GM21526 (cell line): ENCODE results near the gene MEGF11.

Source experiments
- ATAC-seq: cut with Tn5 transposase; IDR thresholded peaks from one replicate; pipeline ENCODE4 v1.9.1; 2021; ENCODE audit warnings: moderate library complexity; ENCODE audit not compliant: unreplicated experiment, low FRiP score

Gene MEGF11

GRCh38 chr15:66044837-66045236, 208.7 kb downstream of the MEGF11 start:
- no peak for ATAC-seq

DNA sequence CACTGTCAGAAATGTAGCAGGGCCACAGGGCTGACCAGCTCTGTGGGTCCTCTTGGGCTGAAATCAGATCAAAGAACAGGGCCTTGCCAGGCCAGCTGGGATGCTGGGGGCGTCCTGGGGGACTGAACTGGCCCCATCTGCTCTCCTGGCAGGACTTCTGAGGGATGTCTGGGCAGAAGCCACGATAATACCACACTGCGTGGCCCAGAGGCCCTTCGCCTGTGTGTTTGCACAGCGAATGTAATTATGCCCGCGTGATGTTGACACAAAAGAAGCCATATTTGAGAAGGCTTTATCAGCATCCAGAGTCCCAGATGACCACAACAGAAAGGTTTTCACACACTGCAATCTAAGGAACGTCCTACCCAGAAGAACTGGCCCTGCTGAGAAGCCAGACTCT, 210.3 kb downstream of the MEGF11 start:
- no peak for ATAC-seq

DNA sequence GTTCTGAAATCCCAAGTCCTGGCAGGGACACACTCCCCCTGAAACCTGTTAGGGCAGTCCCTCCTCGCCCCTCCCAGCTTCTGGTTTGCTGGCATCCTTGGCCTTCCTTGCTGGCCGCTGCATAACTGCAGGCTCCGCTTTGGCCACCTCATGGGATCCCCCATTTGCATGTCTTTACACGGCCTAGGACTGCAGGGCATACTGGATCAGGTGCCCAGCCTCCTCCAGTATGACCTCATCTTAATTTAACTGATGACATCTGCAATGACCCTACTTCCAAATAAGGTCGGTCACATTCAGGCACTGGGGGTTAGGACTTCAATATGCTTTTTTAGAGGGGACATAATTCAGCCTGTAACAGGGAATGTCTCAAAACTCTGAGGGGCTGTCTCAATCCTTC, 210.9 kb downstream of the MEGF11 start:
- no peak for ATAC-seq

- no peak for ATAC-seq
Observed at GRCh38 chr15:66041276-66041675, 212.3 kb downstream of the MEGF11 start.

GRCh38 chr15:66040211-66040892, 213.2 kb downstream of the MEGF11 start:
- no peak for ATAC-seq

DNA sequence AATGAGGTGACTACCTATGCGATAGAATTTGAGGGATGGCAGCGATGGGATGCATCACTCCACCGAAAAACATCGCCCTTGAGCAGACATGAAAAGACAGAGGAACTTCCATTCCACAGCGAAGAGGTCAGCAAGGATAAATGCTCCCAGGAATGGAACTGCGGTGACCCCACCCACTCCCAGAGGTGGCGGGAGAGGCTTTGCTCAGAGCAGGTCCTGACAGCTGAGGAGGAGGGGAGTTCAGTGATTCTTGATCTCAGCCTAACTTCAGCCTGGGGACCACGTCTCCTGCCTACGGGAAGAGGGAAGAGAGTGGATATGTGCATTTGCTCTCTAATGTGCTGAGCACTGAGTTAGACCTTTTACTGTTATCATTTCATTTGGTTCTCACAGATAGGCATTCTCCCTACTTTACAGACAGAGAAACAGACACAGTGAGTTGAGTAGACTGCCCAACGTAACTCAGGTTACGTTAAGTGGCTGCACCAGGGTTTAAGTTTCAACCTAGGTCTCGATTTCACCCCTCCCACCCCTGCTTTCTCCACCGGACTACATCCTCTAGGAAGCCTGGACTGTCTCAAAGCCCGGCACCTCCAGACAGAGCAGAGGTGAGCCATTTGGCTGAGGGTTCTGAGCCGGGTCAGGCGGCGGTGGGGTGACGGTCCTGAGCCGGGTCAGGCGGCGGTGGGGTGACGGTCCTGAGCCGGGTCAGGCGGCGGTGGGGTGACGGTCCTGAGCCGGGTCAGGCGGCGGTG, 214.3 kb downstream of the MEGF11 start:
- ATAC-seq: no peak

- no peak for ATAC-seq
Observed at GRCh38 chr15:66038387-66039116, 215.0 kb downstream of the MEGF11 start.

DNA sequence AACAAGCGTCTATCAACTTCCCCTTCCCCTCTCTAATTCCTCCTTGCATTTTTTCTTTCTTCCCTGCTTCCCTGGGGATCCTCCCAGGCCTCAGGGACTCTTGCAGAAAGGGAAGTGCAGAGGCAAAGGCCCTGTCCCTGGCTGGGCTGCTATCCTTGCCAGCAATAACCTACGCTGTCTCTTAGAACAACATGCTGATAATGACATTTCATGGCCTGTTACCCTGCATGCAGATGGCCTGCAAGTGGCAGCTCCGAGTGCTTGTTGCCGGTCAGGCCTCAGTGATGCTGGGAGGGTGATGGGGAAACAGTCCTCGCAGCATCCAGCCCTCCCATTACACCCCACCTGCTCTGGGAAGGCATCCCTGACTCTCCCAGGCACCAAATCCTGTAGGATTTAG, 216.7 kb downstream of the MEGF11 start:
- ATAC-seq: no peak

DNA sequence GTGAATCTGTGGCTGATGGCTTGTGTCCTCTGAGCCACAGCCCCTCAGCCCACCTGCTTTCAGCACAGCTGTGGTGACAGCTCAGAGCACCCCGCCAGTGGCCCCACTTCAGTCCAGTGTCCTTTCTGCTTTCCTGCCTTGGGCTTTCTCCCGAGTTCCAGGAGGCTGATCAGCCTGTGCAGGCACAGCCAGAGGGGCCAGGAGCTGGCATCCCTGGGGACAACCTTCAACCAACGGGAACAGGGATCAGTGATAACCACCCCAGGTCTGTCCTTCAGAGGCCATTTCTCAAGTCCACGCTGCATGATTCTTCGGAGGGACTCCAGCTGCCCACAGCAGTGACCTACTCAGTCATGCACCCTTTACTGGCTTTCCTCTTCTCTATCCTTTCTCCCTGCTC, 217.6 kb downstream of the MEGF11 start:
- no peak for ATAC-seq

GRCh38 chr15:66033143-66033542, 220.4 kb downstream of the MEGF11 start:
- no peak for ATAC-seq

DNA sequence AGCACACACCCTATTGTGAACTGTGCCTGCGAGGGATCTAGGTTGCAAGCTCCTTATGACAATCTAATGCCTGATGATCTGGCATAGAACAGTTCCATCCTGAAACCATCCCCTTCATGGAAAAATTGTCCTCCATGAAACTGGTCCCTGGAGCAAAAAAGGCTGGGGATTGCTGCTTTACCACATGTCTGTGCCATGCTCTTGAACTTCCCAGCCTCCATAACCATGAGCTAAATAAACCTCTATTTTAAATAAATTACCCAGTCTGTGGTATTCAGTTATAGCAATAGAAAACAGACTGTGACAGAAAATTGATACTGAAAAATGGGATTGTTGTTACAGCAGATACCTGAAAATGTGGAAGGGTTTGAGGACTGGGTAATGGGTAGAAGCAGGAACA, 221.5 kb downstream of the MEGF11 start:
- ATAC-seq: no peak

- no peak for ATAC-seq
Observed at GRCh38 chr15:66030650-66031049, 222.9 kb downstream of the MEGF11 start.

- ATAC-seq: no peak
Observed at GRCh38 chr15:66029650-66030049, 223.9 kb downstream of the MEGF11 start.

- no peak for ATAC-seq
Observed at GRCh38 chr15:66027268-66027805, 226.2 kb downstream of the MEGF11 start.

DNA sequence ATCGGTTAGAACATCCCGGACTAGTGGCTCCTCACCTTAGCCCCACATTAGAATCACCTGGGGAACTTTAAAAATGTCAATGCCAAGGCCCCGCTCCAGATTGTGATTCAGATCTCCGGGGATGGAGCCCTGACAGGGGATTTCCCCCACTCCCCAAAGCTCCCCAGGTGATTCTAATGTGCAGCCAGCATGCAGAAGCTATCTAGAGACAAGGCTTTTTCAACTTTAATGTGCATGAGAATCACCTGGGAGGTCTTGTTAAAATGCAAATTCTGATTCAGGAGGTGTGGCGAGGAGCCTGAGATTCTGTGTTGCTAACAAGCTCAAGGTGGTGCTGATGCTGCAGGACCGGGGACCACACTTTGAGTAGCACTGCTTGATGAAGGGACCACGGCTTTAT, 227.6 kb downstream of the MEGF11 start:
- no peak for ATAC-seq

DNA sequence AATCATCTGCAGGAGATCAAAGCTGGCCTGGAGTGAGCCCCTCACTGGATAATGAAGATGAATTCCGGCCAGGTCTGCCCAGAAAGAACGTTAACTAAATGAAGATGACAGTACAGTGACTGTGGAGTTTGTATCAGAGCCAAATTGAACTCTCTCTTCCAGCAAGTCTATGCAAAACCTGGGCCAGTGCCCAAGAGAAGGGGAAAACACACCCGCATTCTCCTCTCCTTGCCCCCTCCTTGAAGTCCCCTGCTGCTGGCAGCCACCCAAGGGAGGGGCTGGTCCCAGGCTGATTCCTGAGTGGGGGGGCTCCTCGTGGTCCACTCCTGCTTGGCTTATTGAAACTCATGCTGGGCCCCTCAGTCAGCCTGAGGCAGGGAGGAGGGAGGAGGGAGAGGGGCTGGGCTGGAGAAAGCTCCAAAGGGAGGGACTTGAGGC, 228.5 kb downstream of the MEGF11 start:
- no peak for ATAC-seq

- ATAC-seq: no peak
Observed at GRCh38 chr15:66024116-66024515, 229.4 kb downstream of the MEGF11 start.

- ATAC-seq: no peak
Observed at GRCh38 chr15:66023311-66023972, 230.1 kb downstream of the MEGF11 start.

DNA sequence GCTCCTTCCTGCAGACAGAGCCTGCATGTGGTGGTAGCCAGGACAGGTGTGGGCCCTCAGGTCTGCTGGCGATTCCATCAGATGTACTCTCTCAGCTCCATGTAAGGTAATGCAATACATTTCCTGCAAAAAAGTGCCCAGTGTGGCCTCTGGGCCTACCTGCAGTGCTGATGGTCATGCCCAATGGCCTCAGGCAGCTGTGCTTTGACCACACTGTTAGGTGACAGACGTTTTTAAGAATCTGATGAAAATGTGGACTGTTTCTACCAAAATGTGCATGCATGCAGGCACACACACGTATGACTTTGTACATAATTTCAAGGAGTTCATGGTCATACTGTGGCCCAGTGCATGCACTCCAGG, 231.4 kb downstream of the MEGF11 start:
- no peak for ATAC-seq

DNA sequence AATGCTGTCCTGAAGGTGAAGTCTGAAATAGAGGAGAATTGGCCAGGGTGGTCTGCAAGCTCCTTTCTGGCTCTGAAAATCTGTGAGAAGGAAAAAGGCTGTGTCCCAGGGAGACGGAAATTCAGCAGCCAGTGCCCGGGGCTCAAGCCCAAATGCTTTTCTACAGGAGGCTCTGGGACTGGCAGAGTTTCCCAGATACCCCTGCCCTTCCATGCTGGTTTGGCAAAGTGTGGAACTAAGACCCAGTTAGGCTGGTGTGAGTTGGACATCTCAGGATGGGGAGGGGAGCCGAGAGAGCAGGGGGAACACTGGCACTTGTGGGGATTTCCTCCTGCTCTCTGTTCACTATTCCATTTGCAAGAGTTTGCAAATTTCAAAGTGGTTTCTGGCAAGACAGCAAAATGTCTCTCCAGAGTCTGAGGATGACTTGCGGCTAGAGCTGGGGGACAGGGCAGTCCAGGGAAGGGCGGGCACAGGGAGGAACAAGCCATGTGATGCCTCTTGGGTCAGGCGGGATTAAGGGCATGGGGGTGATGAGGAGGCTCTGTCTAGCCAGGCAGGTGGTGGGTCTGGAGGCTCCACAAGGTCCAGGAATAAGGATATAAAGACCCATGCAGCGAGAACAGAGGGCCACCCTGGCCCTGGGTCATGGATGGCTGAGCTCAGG, 231.9 kb downstream of the MEGF11 start:
- no peak for ATAC-seq
